Measurements from ENCODE around the gene ZNF688. TPM values are rescaled to one million over a fixed set of nuclear protein-coding genes. Genes with fewer than 3 reads are reported as not detected.

ZNF688 gene
- total RNA-seq, 3 donors from 2014 or later, result 17.0 to 23.0 (median 20.7) TPM

GRCh38 chr16:30567160-30567990, 4.1 kb downstream of the ZNF688 start:
- Histone ChIP-seq H3K4me3 (no peak overlapping the region), H3K4me1 (ENCODE audit: low read depth) (peaks cover 24% of the 10 kb centered on the region), H3K36me3 (ENCODE audit: low read depth) (no peaks in the 10 kb centered on the region), H3K9me3 (no peaks in the 10 kb centered on the region)
- peak in 1 of 3 donors; percentile 31 for DNase-seq
- intact Hi-C loops (cut with DNase I, micrococcal nuclease), result no loop called here
- TF ChIP-seq CTCF (IDR thresholded peaks at IDR 0.05), result no peak
- ATAC-seq, result no peak

- no peaks in the 10 kb centered on the region for H3K36me3 ChIP-seq (ENCODE audit: low read depth)
- TF ChIP-seq CTCF (IDR thresholded peaks at IDR 0.05), result no peak
- no peaks in the 10 kb centered on the region for H3K9me3 ChIP-seq
- H3K4me3 ChIP-seq, result no peak overlapping the region
- DNase-seq (no peak), ATAC-seq (no peak)
- H3K4me1 ChIP-seq (ENCODE audit: low read depth), result peaks cover 27% of the 10 kb centered on the region
- intact Hi-C loops (cut with DNase I, micrococcal nuclease), result no loop called here
Measured at GRCh38 chr16:30566531-30566930, 5.0 kb downstream of the ZNF688 start.

GRCh38 chr16:30565984-30566383, 5.5 kb downstream of the ZNF688 start:
- Histone ChIP-seq H3K4me1 (ENCODE audit: low read depth) (peaks cover 27% of the 10 kb centered on the region), H3K9me3 (no peaks in the 10 kb centered on the region), H3K4me3 (no peak overlapping the region), H3K36me3 (ENCODE audit: low read depth) (no peaks in the 10 kb centered on the region)
- no peak for DNase-seq
- intact Hi-C loops (cut with DNase I, micrococcal nuclease), result no loop called here
- ATAC-seq, result no peak
- no peak for TF ChIP-seq CTCF (IDR thresholded peaks at IDR 0.05)

GRCh38 chr16:30565526-30565925, 6.0 kb downstream of the ZNF688 start:
- Histone ChIP-seq H3K4me3 (no peak overlapping the region), H3K4me1 (ENCODE audit: low read depth) (peaks cover 25% of the 10 kb centered on the region), H3K36me3 (ENCODE audit: low read depth) (no peaks in the 10 kb centered on the region), H3K9me3 (no peaks in the 10 kb centered on the region)
- DNase-seq (no peak), ATAC-seq (no peak)
- intact Hi-C loops (cut with DNase I, micrococcal nuclease), result no loop called here
- TF ChIP-seq CTCF (IDR thresholded peaks at IDR 0.05), result no peak

- DNase-seq, result peak; percentile 70 to 79 (median 73)
- H3K4me3 ChIP-seq, result no peak overlapping the region
- H3K9me3 ChIP-seq, result no peaks in the 10 kb centered on the region
- peak; percentile 26 for ATAC-seq
- no peaks in the 10 kb centered on the region for H3K36me3 ChIP-seq (ENCODE audit: low read depth)
- no peak for TF ChIP-seq CTCF (IDR thresholded peaks at IDR 0.05)
- peaks cover 9% of the 10 kb centered on the region for H3K4me1 ChIP-seq (ENCODE audit: low read depth)
- intact Hi-C loops (cut with DNase I, micrococcal nuclease), result no loop called here
Measured at GRCh38 chr16:30562021-30562420, 9.5 kb downstream of the ZNF688 start.

Data from mucosa of descending colon (tissue), 3 donors.